COR-L47 (cell line): Measurements from ENCODE around the gene SLC2A4RG.

ENCODE experiments used
- DNase-seq: peaks from one replicate; lab custom pipeline; 2025; lab: John Stamatoyannopoulos, UW

Gene SLC2A4RG

GRCh38 chr20:63739130-63740069, at the start of gene SLC2A4RG:
TSS of gene SLC2A4RG (plus strand) at chr20:63739776. CDS start at chr20:63739913, 137 bp downstream.
- DNase-seq: peak; percentile 40

- no peak for DNase-seq
These were observed 49.3 kb upstream of the SLC2A4RG start for GRCh38 chr20:63690003-63690897.

GRCh38 chr20:63690898-63691710, 48.5 kb upstream of the SLC2A4RG start:
- DNase-seq: no peak

GRCh38 chr20:63691711-63692435, 47.7 kb upstream of the SLC2A4RG start:
- no peak for DNase-seq

- DNase-seq: no peak
These were observed 47.0 kb upstream of the SLC2A4RG start for GRCh38 chr20:63692436-63693082.

GRCh38 chr20:63693083-63693732, 46.4 kb upstream of the SLC2A4RG start:
- DNase-seq: no peak

- no peak for DNase-seq
These were observed 45.6 kb upstream of the SLC2A4RG start for GRCh38 chr20:63693733-63694583.

GRCh38 chr20:63694584-63695423, 44.8 kb upstream of the SLC2A4RG start:
- DNase-seq: no peak

- DNase-seq: no peak
These were observed 43.9 kb upstream of the SLC2A4RG start for GRCh38 chr20:63695424-63696305.

- DNase-seq: no peak
These were observed 43.3 kb upstream of the SLC2A4RG start for GRCh38 chr20:63696306-63696627.

- DNase-seq: no peak
These were observed 42.8 kb upstream of the SLC2A4RG start, which contains the start of gene TNFRSF6B for GRCh38 chr20:63696628-63697356. TSS of gene TNFRSF6B (plus strand) at chr20:63696652. CDS start at chr20:63696768, 116 bp downstream.

- no peak for DNase-seq
These were observed 42.2 kb upstream of the SLC2A4RG start for GRCh38 chr20:63697357-63697867.

- DNase-seq: no peak
These were observed 41.6 kb upstream of the SLC2A4RG start for GRCh38 chr20:63697868-63698545.

- no peak for DNase-seq
These were observed 40.7 kb upstream of the SLC2A4RG start for GRCh38 chr20:63698739-63699465.
